ENCODE results near the gene APLP2. TPM values are rescaled to one million over a fixed set of nuclear protein-coding genes. Genes with fewer than 3 reads are reported as not detected.
"Not testable (repeated sequence)": the region's sequence is repeated elsewhere in the genome, so short reads cannot be mapped to it uniquely, and the experiment has no call there.

The APLP2 gene
- polyA plus RNA-seq (ENCODE audit: insufficient read length in 4 of 4), result 100 to 1,000 TPM; 230 to 504 (median 454) TPM

DNA sequence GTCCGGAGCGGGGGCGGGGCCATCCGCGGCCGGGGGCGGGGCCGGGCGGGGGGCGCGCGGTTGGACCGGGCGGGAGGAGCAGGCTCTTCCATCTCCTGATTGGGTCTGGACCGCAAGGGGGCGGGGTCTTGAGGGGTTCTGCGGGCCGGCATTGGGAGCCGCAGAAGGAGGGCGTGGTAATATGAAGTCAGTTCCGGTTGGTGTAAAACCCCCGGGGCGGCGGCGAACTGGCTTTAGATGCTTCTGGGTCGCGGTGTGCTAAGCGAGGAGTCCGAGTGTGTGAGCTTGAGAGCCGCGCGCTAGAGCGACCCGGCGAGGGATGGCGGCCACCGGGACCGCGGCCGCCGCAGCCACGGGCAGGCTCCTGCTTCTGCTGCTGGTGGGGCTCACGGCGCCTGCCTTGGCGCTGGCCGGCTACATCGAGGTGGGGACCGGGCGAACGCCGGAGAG lies at the start of gene APLP2:
APLP2 (plus strand) TSS at position 236 of the 450 bp plus-strand sequence; CDS start at position 320, 84 bp downstream.
- DNase-seq (ENCODE audit: low read depth in 4 of 4, low spot score in 3 of 4), result peak; percentile 91 to 98 (median 96)

DNA sequence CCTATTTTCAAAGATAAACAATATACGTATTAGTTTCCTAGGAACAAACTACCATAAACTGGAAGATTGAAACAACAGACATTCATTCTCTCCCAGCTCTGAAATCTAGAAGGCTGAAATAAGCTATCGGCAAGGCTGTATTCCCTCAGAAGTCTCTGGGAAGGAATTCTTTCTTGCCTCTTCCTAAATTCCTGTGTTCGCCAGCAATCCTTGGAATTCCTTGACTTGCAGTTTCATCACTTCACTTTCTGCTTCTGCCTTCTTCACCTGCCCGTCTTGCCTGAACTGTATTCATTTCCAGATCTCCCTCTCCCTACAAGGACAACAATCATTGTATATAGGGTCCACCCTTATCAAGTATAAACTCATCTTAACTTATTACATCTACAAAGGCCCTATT lies 49.4 kb upstream of the APLP2 start:
- no peak for DNase-seq (ENCODE audit: low read depth in 4 of 4, low spot score in 3 of 4)

DNA sequence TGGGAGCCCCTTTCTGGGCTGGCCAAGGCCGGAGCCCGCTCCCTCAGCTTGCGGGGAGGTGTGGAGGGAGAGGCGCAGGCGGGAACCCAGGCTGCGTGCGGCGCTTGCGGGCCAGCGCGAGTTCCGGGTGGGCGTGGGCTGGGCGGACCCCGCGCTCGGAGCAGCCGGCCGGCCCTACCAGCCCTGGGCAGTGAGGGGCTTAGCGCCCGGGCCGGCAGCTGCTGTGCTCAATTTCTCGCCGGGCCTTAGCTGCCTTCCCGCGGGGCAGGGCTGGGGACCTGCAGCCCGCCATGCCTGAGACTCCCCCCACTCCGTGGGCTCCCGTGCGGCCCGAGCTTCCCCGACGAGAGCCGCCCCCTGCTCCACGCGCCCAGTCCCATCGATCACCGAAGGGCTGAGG lies 48.1 kb upstream of the APLP2 start:
- not testable (repeated sequence) for DNase-seq (ENCODE audit: low read depth in 4 of 4, low spot score in 3 of 4)

DNA sequence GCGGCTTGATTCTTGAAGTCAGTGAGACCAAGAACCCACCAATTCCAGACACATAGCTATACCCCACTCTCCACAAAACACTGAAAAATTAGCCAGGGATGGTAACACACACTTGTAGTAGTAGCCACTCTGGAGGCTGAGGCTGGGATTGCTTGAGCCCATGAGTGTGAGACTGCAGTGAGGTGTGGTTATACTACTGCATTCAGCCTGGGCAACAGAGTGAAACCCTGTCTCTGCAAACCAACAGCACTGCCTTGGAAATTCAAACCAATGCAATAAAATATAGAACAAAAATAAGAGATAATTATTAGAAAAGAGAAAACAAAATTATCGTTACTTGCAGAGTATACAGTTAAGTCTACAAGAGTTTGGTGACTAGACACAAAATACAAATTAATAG lies 46.9 kb upstream of the APLP2 start:
- no peak for DNase-seq (ENCODE audit: low read depth in 4 of 4, low spot score in 3 of 4)

DNA sequence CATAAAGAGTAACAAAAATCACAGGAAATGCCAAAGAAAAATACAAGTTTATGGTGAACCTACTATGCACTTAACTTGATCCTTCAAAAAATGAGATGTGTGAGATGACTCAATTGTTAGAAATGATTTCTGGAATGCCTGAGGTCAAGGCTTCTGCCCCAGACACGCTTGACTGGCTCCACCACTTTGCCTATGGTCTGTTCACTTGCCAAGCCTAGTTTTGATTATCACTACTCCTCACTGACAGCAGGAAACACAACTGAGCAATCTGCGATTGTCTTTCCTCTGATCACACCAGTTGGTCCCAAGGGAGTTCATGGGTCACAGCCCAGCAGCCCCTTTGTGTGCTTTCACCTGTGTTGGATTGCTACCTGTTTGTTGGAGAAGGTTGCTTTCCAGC lies 46.5 kb upstream of the APLP2 start:
- no peak for DNase-seq (ENCODE audit: low read depth in 4 of 4, low spot score in 3 of 4)

DNA sequence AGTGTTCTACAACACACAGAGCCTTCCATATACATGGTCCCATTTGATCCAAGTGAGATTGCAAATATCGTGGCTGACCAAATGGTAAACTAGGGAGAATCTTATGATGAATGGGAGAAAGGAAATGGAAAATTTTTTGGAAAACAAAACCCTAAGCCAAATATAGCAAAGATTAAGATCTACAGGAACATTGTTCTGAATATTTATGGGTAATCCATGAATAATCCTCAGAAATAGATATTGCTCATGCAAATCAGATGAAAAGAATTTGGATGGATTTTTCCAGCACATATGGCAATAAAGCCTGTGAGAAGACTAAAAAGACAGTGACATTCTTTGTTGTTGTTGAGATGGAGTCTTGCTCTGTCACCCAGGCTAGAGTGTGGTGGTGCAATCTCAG lies 45.3 kb upstream of the APLP2 start:
- no peak for DNase-seq (ENCODE audit: low read depth in 4 of 4, low spot score in 3 of 4)

DNA sequence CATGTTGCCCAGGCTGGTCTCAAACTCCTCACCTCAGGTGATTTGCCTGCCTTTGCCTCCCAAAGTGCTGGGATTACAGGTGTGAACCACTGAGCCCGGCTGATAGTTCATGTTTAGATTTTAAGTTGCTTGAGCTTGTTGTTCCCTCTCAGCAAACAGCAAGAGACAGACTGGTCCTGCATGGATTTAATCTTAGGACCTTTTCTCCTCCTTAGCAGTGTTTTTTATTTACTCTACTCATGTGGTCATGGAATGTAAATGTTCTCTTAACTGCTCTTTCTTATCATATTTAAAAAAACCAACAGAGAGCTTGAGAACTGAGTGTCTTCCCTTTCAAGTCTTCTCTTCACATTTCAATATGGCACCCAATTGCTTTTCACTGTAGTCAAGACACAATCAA lies 44.3 kb upstream of the APLP2 start:
- DNase-seq (ENCODE audit: low read depth in 4 of 4, low spot score in 3 of 4), result no peak

DNA sequence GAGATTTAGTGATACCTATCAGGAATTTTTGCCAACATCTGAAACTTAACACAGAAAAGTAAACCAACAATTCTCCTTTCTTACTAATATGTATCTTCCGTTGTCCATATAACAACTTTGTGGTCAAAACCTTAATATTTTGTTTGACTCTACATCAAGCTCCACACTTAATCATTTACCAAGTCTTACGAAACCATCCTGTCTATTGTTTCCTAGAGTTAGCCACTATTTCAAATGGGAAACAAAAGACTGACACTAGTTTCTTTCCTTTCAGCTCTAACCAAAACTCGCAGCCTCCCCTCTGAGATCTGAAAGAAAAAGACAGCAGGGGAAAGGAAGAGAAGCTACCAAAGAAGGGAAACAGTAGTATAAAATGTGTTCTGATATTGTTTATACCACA lies 40.6 kb upstream of the APLP2 start:
- DNase-seq (ENCODE audit: low read depth in 4 of 4, low spot score in 3 of 4), result no peak

DNA sequence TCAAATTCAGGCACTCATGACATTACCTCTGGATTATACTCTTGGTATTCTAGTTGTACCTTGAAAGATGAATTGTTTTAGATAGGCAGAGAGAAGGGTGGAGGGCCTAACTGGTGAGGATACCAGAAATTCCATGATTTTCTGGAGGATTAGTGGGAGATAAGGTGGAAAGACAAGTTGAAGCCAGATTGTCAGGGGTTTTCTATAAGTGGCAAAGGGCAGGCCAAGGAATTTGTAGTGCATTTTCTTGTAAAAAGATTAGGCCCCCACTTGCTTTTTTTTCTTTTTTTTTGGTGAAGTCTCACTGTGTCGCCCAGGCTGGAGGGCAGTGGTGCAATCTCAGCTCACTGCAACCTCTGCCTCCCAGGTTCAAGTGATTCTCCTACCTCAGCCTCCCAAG lies 38.6 kb upstream of the APLP2 start:
- DNase-seq (ENCODE audit: low read depth in 4 of 4, low spot score in 3 of 4), result no peak

DNA sequence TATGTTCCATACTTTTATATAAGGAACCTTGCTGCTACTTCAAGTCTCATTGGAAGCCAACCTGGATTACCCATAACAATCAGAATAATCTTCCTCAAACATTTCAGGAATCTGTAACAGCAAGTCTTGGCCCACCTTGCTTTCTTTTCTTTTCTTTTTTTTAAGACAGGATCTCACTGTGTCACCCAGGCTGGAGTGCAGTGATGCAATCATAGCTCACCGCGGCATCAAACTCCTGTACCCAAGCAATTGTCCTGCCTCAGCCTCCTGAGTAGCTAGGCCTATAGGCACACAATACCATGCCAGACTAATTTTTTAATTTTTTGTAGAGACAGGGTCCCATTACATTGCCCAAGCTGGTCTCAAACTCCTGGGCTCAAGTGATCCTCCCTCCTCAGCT lies 37.7 kb upstream of the APLP2 start:
- no peak for DNase-seq (ENCODE audit: low read depth in 4 of 4, low spot score in 3 of 4)

DNA sequence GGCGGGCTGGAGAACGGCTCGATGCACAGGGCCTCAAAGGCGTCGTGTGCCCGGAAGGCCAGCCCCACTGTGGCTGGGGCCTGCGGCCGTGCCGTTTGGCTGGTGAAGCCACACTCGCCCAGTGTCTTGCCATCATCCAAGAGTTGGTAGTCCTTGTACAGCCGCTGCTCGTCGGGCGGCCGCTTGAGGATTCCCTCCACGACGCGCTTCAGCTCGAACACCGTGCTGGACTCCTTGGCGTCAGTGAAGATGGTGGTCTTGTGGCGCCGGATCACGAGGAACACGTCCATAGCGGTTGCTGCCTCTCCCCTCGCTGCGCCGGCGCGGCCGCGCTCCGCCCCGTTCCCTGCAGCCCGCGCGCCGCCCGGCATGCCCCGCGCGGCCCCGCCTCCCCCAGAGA lies 36.8 kb upstream of the APLP2 start:
- DNase-seq (ENCODE audit: low read depth in 4 of 4, low spot score in 3 of 4), result no peak

DNA sequence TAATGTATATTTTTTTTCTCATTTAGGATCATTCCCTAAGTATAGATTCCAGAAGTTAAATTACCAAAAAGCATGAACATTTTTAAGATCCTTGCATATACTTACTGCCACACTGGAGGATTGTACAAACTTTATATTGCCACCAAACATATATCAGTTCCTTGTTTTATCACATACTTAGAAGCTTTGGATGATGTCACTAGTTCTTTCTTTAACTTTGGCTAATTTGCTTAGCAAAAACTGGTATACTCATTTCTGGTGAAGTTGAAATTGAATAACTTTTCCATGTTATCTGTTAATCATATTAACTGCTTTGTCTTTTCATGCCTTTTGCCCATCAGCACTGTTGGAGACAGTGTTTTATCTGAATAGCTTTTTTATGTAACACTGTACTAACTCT lies 35.5 kb upstream of the APLP2 start:
- DNase-seq (ENCODE audit: low read depth in 4 of 4, low spot score in 3 of 4), result no peak

DNA sequence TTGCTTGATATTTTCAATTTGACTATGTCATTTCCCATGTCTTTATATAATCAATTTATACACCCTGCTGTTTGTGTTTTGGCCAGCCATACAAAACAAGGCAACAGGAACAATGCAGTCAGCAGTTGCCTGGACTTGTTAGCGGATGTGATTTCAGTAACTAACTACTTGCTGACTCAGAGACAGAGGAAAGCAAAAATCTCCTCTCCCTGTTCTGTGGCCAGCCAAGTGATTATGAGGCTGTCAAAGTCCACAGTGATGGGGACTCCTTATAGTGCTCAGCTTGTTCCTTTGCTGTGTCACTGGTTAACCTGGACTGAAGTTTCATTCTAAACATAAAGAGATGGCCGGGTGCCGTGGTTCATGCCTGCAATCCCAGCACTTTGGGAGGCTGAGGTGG lies 32.6 kb upstream of the APLP2 start:
- DNase-seq (ENCODE audit: low read depth in 4 of 4, low spot score in 3 of 4), result no peak

DNA sequence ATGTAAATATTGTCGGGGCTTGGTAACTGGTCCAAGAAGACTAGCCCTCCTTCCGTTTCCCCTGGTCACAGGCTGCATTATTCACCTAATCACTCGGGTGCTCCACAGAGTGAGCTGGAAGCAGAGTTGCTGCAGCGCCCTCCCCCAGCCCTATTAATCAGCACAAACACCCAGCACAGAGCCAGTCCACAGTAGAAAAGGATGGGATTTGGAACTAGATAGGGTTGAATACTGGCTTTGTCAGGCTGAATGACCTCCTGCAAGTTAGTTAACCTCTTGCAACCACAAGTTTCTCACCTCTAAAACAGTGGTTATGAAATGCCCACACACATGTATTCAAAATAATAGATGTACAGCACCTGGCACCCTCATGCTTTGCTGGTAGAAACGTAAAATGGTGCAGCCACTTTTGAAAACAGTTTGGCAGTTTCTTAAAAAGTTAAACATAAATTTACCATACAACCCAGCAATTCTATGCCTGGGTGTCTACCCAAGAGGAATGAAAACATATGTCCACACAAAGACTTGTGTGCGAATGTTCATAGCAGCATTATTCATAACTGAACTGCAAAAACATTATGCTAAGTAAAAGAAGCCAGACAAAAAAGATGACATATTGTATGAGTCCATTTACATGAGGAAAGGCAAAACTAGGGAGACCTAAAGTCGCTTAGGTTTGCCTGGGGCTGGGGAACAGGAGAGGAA lies 31.7 kb upstream of the APLP2 start:
- no peak for DNase-seq (ENCODE audit: low read depth in 4 of 4, low spot score in 3 of 4)

DNA sequence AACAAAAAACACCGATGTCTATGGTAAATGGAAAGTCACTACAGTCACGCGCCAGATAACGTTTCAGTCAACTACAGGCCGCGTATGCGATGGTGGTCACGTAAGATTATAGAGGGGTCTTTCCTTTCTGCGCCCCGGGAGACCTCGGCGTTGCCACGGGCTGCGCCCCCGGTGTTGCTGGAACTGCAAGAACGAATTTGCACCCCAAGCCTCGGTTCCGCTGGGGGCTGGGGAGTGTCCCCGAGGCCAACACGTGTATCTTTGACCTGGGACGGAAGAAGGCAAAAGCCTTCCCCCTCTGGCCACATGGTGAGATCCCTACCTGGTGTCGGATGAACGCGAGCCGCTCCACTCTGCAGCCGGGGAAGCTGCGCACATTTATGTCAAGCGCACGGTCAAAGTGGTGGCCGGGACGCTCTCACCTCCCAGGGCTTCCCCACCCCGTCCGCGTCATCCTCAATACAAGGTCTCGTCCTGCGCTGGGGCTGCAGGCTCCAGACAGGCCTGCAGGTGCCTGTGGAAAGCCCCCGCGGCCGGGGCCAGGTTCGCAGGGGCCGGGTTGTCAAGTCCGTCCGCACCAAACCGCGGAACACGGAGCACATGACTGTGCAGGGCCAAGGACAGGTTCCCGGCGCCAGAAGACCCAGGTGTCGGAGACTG lies 29.3 kb upstream of the APLP2 start:
- no peak for DNase-seq (ENCODE audit: low read depth in 4 of 4, low spot score in 3 of 4)

DNA sequence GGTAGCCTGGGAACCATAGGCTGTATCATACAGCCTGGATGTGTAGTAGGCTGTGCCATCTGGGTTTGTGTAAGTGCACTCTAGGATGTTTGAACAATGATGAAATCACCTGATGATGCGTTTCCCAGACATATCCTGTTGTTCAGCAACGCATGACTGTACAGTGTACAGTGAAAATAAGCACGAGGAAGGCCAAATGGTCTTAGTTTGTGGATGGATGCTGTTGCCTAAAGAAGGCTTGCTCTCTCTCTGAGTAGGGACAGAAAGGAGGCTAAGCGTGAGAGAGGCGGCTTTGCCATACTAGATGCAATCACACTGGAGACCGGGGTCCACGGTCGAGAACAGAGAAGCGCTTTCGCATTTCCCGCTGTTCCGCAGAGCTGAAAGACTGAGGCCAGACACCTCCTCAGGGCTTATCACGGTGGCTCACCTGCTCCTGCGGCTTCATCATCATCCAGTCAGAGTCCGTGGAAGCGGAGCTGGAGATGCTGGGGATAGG lies 27.6 kb upstream of the APLP2 start:
- DNase-seq (ENCODE audit: low read depth in 4 of 4, low spot score in 3 of 4), result no peak

DNA sequence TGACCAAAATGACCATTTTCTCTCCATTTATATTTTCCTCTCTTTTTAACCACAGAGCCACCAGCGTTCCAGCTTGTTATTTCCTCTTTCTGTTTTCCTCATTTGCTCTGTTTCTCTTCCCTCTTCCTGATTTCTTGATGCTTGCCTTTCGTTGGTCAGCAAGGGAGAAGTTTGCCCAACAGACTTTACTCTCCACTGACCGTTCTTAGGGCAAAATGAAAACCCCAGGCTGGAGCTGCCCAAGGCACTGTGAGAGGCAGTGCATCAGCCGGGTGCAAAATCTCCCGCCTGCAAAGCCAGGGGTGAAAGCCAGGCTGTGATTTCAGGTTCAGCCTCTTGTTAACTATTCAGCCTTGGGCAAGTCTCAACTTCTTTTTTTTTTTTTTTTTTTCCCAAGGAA lies 26.1 kb upstream of the APLP2 start:
- DNase-seq (ENCODE audit: low read depth in 4 of 4, low spot score in 3 of 4), result no peak

DNA sequence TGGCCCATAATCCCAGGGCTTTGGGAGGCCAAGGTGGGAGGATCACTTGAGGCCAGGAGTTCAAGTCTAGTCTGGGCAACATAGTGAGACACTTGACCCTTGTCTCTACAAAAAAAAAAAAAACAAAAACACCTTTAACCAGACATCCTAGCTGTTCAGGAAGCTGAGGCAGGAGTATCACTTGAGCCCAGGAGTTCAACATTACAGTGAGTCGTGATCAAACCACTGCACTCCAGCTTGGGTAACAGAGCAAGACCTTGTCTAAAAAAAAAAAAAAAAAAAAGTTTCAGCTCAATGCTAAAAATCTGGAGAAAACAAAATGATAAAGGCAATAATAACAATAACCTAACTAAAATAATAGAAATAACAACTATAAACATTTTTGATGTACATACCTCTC lies 22.6 kb upstream of the APLP2 start:
- DNase-seq (ENCODE audit: low read depth in 4 of 4, low spot score in 3 of 4), result no peak

DNA sequence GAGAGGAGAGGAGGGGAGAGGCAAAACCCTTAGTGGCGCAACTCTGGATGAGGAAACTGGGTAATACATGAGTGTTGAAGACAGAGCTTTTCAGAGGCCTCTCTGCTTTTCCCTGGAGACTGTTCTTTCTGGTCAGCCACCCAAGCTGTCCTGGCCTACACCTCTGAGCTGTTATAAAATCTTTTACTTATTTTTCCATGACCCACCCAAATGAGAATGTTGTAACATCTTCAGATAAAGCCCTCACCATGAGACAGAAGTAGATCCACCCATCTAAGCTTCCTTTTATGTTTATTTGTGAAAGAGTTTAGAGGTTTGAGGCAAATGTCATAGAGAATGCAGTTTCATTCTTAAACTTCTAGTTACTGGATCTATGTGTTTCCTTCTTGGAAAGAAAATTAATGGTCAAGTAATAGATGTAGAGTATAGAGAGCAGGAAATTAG lies 20.3 kb upstream of the APLP2 start:
- DNase-seq (ENCODE audit: low read depth in 4 of 4, low spot score in 3 of 4), result no peak

DNA sequence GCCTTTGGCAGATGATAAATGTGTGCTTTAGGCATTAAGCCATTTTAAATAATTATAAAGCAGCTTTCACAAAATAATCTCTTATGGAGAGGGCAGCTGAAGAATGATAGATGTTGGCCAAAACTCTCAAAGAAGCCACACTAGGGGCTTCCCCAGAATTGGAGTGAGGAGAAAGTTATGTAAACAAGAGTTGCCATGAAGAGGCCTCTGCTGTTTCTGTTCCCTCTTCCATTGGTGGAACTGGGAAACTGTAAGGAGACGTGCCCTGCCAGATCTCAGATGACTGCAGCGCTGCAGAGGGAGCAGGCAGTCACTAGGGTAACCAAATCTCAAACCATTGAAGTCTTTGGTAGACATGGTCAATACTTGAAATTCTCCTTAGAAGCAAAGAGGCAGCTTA lies 19.4 kb upstream of the APLP2 start:
- DNase-seq (ENCODE audit: low read depth in 4 of 4, low spot score in 3 of 4), result no peak

DNA sequence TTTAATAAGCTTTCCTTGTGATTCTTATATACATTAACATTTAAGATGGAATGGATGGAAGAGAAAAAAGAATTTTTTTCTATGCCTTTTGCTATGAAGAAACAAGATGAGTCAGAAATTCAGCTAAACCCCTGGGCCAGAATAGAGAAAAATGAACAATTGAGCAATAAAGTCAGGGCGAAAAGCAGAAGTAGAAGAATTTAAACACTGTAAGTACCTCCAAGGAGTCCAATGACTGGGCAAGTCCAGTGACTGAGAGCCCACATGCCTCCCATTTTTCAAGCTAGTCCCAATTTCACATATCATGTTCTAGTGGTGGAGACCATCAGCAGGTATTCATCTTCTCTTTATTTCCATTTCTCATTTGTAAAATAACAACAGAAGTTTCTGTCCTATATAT lies 18.6 kb upstream of the APLP2 start:
- no peak for DNase-seq (ENCODE audit: low read depth in 4 of 4, low spot score in 3 of 4)

DNA sequence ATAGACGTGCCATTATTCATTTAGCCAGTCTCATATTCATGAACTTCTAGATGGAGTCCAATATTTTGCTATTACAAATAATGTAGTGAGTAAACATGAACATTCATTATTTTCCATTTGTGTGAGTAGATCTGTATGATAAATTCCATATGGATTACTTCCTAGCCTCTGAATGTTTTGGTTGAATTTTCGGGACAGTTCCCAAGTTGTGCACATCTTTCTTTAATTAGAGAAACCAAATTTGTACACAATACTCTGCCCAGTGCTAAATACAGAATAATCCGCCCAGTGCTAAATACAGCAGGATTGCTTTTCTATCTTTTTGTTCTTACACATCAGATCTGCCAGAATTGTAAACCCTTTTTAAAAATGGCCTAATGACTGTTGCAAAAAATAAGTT lies 17.1 kb upstream of the APLP2 start:
- DNase-seq (ENCODE audit: low read depth in 4 of 4, low spot score in 3 of 4), result no peak

Data from left renal pelvis (tissue), 4 donors.